ENCODE data around the gene KLHL13. TPM values are rescaled to one million over a fixed set of nuclear protein-coding genes. Genes with fewer than 3 reads are reported as not detected.
"Not testable (repeated sequence)": the region's sequence is repeated elsewhere in the genome, so short reads cannot be mapped to it uniquely, and the experiment has no call there.

Gene KLHL13
- polyA plus RNA-seq, 6 donors from 2014 or later: 0.27 TPM; not detected in 5

- Mint-ChIP-seq H3K27me3 (no peaks in the 10 kb centered on the region), H3K4me1 (no peaks in the 10 kb centered on the region), H3K36me3 (no peaks in the 10 kb centered on the region), H3K4me3 (no peak overlapping the region), H3K27ac (no peak overlapping the region), H3K9me3 (peaks cover 0 to 3% (median 0%) of the 10 kb centered on the region in 7 donors)
- DNase-seq (no peak), ATAC-seq (ENCODE audit: low read depth in 2 of 2) (no peak)
Observed at GRCh38 chrX:117969328-117969727, 147.3 kb downstream of the KLHL13 start.

DNA sequence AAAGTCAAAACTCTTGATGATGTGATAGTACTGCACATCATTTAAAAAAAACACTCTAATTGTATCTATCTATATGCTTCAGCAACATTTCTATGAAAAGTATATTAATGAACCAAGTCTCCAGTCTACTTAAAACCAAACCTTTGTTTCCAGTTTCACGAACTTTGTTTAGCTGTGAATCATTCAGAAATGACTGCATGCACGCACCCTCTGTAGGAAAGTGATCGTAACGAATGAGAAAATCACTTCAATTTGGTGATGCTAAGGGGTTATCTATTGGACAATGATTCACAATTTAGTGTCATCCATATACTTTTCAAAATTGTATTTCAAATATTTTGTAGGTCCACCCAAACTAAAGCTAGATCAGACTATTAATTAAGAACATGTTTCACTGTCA is 157.6 kb downstream of the KLHL13 start:
- H3K9me3 Mint-ChIP-seq: no peaks in the 10 kb centered on the region
- DNase-seq (no peak), ATAC-seq (ENCODE audit: low read depth in 2 of 2) (no peak)
- H3K27me3 Mint-ChIP-seq: no peaks in the 10 kb centered on the region
- no peaks in the 10 kb centered on the region for H3K4me1 Mint-ChIP-seq
- H3K36me3 Mint-ChIP-seq: no peaks in the 10 kb centered on the region
- H3K27ac Mint-ChIP-seq: no peak overlapping the region
- no peak overlapping the region for H3K4me3 Mint-ChIP-seq

DNA sequence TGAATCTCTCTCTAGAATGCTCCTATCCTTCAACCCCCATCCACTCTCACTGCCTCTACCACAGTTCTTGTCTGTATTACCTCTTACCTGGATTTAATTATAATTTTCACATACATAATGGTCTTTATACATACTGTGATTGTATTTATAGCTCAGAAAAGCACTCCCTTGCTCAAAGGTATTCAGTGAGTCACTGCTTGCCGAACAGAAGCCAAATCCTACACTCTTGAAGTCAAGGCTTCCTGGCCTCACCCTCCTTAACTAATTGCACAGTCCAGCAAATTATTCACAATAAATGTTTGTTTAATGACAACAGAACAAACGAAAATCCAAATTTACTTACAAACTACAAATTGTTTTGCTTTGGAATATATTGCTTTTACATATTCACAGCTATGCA is 159.5 kb downstream of the KLHL13 start:
- Mint-ChIP-seq H3K4me3 (no peak overlapping the region), H3K4me1 (no peaks in the 10 kb centered on the region), H3K27ac (no peak overlapping the region), H3K36me3 (no peaks in the 10 kb centered on the region), H3K9me3 (peaks cover 0 to 1% (median 0%) of the 10 kb centered on the region in 7 donors), H3K27me3 (no peaks in the 10 kb centered on the region)
- no peak for DNase-seq
- no peak for ATAC-seq (ENCODE audit: low read depth in 2 of 2)

DNA sequence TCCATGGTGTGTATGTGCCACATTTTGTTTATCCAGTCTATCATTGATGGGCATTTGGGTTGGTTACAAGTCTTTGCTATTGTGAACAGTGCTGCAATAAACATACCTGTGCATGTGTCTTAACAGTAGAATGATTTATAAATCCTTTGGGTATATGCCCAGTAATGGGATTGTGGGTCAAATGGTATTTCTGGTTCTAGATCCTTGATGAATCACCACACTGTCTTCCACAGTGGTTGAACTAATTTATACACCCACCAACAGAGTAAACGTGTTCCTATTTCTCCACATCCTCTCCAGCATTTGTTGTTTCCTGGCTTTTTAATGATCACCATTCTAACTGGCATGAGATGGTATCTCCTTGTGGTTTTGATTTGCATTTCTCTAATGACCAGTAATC is 177.3 kb downstream of the KLHL13 start:
- H3K27me3 Mint-ChIP-seq; H3K4me3 Mint-ChIP-seq; DNase-seq; ATAC-seq (ENCODE audit: low read depth in 2 of 2); H3K4me1 Mint-ChIP-seq; H3K27ac Mint-ChIP-seq; H3K36me3 Mint-ChIP-seq: not testable (repeated sequence)
- H3K9me3 Mint-ChIP-seq: peaks cover 0 to 16% (median 5%) of the 10 kb centered on the region in 7 donors

- no peaks in the 10 kb centered on the region for H3K4me1 Mint-ChIP-seq
- no peaks in the 10 kb centered on the region for H3K27me3 Mint-ChIP-seq
- H3K27ac Mint-ChIP-seq: no peak overlapping the region
- H3K9me3 Mint-ChIP-seq: peaks cover 0 to 9% (median 3%) of the 10 kb centered on the region in 7 donors
- no peak overlapping the region for H3K4me3 Mint-ChIP-seq
- no peak for DNase-seq
- no peaks in the 10 kb centered on the region for H3K36me3 Mint-ChIP-seq
- ATAC-seq (ENCODE audit: low read depth in 2 of 2): no peak
Observed at GRCh38 chrX:117936118-117936517, 180.5 kb downstream of the KLHL13 start.

- H3K27ac Mint-ChIP-seq; H3K9me3 Mint-ChIP-seq; H3K4me1 Mint-ChIP-seq; H3K4me3 Mint-ChIP-seq; H3K27me3 Mint-ChIP-seq; DNase-seq; ATAC-seq (ENCODE audit: low read depth in 2 of 2); H3K36me3 Mint-ChIP-seq: not testable (repeated sequence)
Observed at GRCh38 chrX:117930116-117930515, 186.5 kb downstream of the KLHL13 start.

- DNase-seq (no peak), ATAC-seq (ENCODE audit: low read depth in 2 of 2) (no peak)
- Mint-ChIP-seq H3K27me3 (no peaks in the 10 kb centered on the region), H3K4me3 (no peak overlapping the region), H3K36me3 (no peaks in the 10 kb centered on the region), H3K27ac (no peak overlapping the region), H3K9me3 (no peaks in the 10 kb centered on the region), H3K4me1 (no peaks in the 10 kb centered on the region)
Observed at GRCh38 chrX:117919755-117920154, 196.9 kb downstream of the KLHL13 start.

DNA sequence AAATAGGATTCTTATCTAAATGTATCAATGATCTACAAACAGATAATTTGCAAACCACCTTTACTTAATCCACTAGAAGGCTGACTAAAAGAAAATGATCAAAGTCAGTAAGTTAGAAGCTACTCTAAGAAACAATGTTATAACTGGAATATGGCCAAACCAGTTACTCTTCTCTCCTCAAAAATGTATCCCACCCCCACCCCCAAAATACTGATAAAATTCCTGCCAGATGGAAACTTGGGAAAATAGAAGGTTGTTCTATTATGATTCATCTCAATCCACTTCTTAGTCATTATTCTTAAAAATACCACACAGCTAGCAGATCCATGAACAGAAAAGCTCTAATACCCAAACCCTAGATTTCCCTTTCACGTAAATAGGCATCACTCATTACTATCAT is 206.4 kb downstream of the KLHL13 start:
- Mint-ChIP-seq H3K9me3 (peaks cover 0 to 7% (median 0%) of the 10 kb centered on the region in 7 donors), H3K4me1 (no peaks in the 10 kb centered on the region), H3K27ac (no peak overlapping the region), H3K27me3 (no peaks in the 10 kb centered on the region), H3K4me3 (no peak overlapping the region), H3K36me3 (no peaks in the 10 kb centered on the region)
- ATAC-seq (ENCODE audit: low read depth in 2 of 2) (no peak), DNase-seq (no peak)

- Mint-ChIP-seq H3K9me3 (no peaks in the 10 kb centered on the region), H3K4me3 (no peak overlapping the region), H3K27me3 (no peaks in the 10 kb centered on the region), H3K4me1 (no peaks in the 10 kb centered on the region), H3K36me3 (no peaks in the 10 kb centered on the region), H3K27ac (no peak overlapping the region)
- ATAC-seq (ENCODE audit: low read depth in 2 of 2) (no peak), DNase-seq (no peak)
Observed at GRCh38 chrX:117898226-117898625, 218.4 kb downstream of the KLHL13 start.

DNA sequence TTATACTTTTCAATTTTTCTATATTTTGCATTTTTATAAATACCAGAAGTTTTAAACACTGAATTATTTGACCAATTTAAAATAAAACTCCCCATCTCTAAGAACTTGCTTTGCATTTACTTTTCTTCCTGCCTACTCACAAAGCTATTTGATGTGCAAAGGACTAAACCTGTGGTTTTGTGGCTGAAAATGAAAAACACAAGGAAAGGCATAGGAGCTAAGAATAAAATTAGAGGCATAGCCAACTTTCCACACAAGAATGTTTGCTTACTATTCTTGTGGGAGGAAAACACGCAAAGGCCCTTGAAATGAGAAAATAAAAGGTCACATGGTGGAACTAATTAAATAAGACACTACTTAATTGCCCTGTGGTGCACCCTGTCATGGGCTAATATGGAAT is 221.2 kb downstream of the KLHL13 start:
- peaks cover 0 to 3% (median 0%) of the 10 kb centered on the region in 7 donors for H3K9me3 Mint-ChIP-seq
- no peaks in the 10 kb centered on the region for H3K36me3 Mint-ChIP-seq
- H3K4me3 Mint-ChIP-seq: no peak overlapping the region
- no peaks in the 10 kb centered on the region for H3K4me1 Mint-ChIP-seq
- DNase-seq (no peak), ATAC-seq (ENCODE audit: low read depth in 2 of 2) (no peak)
- H3K27me3 Mint-ChIP-seq: no peaks in the 10 kb centered on the region
- no peak overlapping the region for H3K27ac Mint-ChIP-seq

DNA sequence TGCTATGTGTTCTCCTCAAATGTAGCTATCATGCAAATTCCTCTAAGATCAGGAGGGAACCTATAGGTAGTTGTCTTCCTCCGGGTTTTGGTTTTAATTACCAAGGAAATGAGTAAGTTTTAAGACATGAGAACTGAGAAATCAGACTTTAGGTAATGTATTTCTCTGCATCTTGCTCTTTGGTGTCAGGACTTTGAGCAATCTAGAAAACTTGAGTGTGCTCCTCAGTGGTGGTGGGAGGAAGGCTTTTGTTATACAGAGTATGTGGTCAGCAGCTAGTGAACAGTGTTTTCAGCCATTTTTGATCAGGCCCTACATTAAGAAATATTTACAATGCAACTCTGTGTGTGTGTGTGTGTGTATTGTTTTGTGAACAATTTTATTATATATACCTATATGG is 224.1 kb downstream of the KLHL13 start:
- no peaks in the 10 kb centered on the region for H3K36me3 Mint-ChIP-seq
- no peak overlapping the region for H3K4me3 Mint-ChIP-seq
- peaks cover 0 to 3% (median 0%) of the 10 kb centered on the region in 7 donors for H3K9me3 Mint-ChIP-seq
- no peaks in the 10 kb centered on the region for H3K4me1 Mint-ChIP-seq
- DNase-seq: no peak
- no peak for ATAC-seq (ENCODE audit: low read depth in 2 of 2)
- no peak overlapping the region for H3K27ac Mint-ChIP-seq
- no peaks in the 10 kb centered on the region for H3K27me3 Mint-ChIP-seq

DNA sequence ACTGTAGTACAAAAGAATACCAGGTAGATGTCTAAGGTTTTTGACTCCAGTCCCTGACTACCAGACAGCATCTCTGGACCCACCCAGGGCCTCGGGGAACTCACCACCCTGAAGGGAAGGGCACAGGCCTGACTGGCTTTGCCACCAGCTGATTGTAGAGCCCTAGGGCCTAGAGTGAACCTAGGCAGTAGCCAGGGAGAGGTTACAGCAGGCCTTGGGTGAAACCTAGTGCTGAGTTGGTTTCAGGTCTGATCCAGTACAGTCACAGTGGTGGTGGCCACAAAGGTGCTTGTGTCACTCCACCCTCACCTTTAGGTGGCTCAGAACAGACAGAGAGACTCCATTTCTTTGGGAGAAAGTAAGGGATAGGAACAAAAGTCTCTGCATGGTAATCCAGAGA is 244.8 kb downstream of the KLHL13 start:
- Mint-ChIP-seq H3K9me3 (peaks cover 0 to 30% (median 13%) of the 10 kb centered on the region in 7 donors), H3K27me3 (no peaks in the 10 kb centered on the region), H3K4me3 (no peak overlapping the region)

DNA sequence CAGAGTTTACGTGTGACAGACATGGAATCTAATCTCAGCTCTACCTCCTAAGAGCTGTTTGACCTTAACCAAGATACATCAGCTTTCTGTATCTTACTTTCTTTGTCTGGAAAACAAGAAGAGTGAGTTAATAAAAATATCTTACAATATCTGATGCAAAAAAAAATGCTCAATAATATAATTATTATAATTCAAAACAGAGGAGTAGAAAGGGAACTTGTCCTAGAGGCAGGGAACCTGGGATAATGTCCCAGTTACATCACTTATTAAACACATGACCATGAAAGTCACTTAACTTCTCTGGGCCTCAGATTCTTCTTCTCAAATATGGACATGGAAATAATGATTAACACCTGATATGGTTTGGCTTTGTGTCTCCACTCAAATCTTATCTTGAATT is 256.1 kb downstream of the KLHL13 start:
- no peak overlapping the region for H3K27ac Mint-ChIP-seq
- no peaks in the 10 kb centered on the region for H3K27me3 Mint-ChIP-seq
- H3K9me3 Mint-ChIP-seq: peaks cover 0 to 3% (median 2%) of the 10 kb centered on the region in 7 donors
- ATAC-seq (ENCODE audit: low read depth in 2 of 2) (no peak), DNase-seq (no peak)
- H3K4me1 Mint-ChIP-seq: no peaks in the 10 kb centered on the region
- no peaks in the 10 kb centered on the region for H3K36me3 Mint-ChIP-seq
- H3K4me3 Mint-ChIP-seq: no peak overlapping the region

More for the DNA sequence above, 244.8 kb downstream of the KLHL13 start:
- no peaks in the 10 kb centered on the region for H3K36me3 Mint-ChIP-seq
- H3K4me1 Mint-ChIP-seq: no peaks in the 10 kb centered on the region
- H3K27ac Mint-ChIP-seq: no peak overlapping the region
- DNase-seq: no peak
- no peak for ATAC-seq (ENCODE audit: low read depth in 2 of 2)

DNA sequence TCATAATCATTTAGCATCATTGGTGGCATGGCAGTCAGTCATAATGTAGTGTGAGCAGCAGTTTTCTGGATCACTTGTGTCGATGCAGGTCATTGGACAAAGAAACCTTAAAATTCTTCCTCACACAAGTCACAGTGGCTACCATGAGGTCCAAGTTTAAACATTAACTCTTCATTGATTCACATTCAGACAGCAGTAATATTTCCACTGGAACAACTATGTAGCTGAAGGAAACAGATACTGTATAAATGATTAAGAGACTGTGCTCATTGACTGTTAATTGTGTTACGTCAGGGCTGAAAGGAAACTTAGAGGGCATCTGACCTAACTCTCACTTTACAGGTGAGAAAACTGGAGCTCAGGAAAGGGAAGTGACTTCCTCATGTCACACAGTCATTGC is 261.8 kb downstream of the KLHL13 start:
- ATAC-seq (ENCODE audit: low read depth in 2 of 2) (no peak), DNase-seq (no peak)
- Mint-ChIP-seq H3K4me3 (no peak overlapping the region), H3K27ac (no peak overlapping the region), H3K9me3 (peaks cover 0 to 5% (median 2%) of the 10 kb centered on the region in 7 donors), H3K4me1 (no peaks in the 10 kb centered on the region), H3K27me3 (no peaks in the 10 kb centered on the region), H3K36me3 (no peaks in the 10 kb centered on the region)

DNA sequence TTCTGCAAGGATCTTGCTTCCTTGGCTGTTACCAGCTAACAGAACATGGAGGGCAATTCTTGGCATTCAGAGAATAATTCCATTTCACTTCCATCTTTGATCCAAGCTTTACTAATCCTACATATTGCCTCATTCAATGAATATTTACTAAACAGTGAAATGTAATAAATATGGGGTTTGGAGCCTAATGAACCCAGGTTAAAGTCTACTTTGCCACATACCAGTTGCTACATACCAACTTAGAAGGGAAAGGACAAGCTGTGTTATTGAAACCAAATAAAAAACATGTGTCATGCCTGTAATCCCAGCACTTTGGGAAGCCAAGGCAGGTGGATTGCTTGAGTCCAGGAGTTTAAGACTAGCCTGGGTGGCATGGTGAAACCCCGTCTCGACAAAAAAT is 265.6 kb downstream of the KLHL13 start:
- DNase-seq (no peak), ATAC-seq (ENCODE audit: low read depth in 2 of 2) (no peak)
- Mint-ChIP-seq H3K27ac (no peak overlapping the region), H3K36me3 (no peaks in the 10 kb centered on the region), H3K9me3 (peaks cover 0 to 5% (median 0%) of the 10 kb centered on the region in 7 donors), H3K4me3 (no peak overlapping the region), H3K27me3 (no peaks in the 10 kb centered on the region), H3K4me1 (no peaks in the 10 kb centered on the region)

All from naive B cell (primary cell).